ENCODE measurements around the gene TECPR1. TPM values are rescaled to one million over a fixed set of nuclear protein-coding genes. Genes with fewer than 3 reads are reported as not detected.

The TECPR1 gene
- total and polyA plus RNA-seq, 2 of the 4 experiments (the other 2 are of a cell fraction): 11.5 to 14.7 TPM

DNA sequence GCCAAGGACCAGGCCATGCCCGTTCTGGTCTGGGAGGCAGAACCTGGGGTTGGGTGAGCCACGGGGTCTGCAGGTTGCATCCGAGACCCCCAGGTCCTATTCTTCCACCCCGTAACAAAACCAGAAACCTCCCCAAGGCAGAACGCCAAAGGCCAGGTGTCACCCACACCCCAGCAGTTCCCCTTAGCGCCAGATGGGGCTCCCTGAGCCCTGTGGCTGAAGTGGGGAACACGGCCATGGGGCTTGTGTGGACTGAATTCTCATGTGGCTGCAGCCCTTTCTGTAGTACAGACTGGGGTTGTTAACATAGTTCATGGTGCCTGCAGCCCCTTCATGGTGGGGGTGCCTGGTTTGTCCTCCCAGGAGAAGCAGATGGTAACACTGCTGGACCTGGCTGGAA lies 39.7 kb upstream of the TECPR1 start:
- H3K79me1 ChIP-seq (ENCODE audit: low read depth in 1 of 2, low read length in 2 of 2): peaks cover 12 to 69% of the 10 kb centered on the region in 2 experiments
- H3K18ac ChIP-seq (ENCODE audit: low read depth, low read length): no peak overlapping the region
- intact Hi-C loops (cut with micrococcal nuclease): no loop called here
- H3K27ac ChIP-seq (ENCODE audit: insufficient read depth, low read length): no peak overlapping the region
- H2BK5ac ChIP-seq (ENCODE audit: low read depth, low read length, poor library complexity, severe bottlenecking): no peak overlapping the region
- no peak overlapping the region for H3K4me3 ChIP-seq (ENCODE audit: insufficient read depth, low read depth, low read length)
- no peak overlapping the region for H3K4me2 ChIP-seq (ENCODE audit: low read depth, low read length)
- H3K9me3 ChIP-seq (ENCODE audit: control insufficient read depth, insufficient read depth, low read length): no peaks in the 10 kb centered on the region
- H3K27me3 ChIP-seq (ENCODE audit: control insufficient read depth, insufficient read depth, low read length): no peaks in the 10 kb centered on the region
- ChIA-PET CTCF (no interaction called here), POLR2A (ENCODE audit: unreplicated experiment) (no interaction called here)
- no peak overlapping the region for H4K8ac ChIP-seq (ENCODE audit: low read depth in 2 of 2, low read length in 2 of 2)
- H3K36me3 ChIP-seq (ENCODE audit: control insufficient read depth, insufficient read depth, low read length): peaks cover 56% of the 10 kb centered on the region
- H3K4ac ChIP-seq (ENCODE audit: low read depth, low read length): no peak overlapping the region
- peak overlapping the region; percentile 9 for H2AK9ac ChIP-seq (replicated peaks; ENCODE audit: low read depth, low read length, poor library complexity)
- H2AFZ ChIP-seq (replicated peaks; ENCODE audit: low read length, poor library complexity): no peak overlapping the region
- H2BK120ac ChIP-seq (ENCODE audit: low read depth, low read length): no peak overlapping the region
- TF ChIP-seq, protein P1, sequence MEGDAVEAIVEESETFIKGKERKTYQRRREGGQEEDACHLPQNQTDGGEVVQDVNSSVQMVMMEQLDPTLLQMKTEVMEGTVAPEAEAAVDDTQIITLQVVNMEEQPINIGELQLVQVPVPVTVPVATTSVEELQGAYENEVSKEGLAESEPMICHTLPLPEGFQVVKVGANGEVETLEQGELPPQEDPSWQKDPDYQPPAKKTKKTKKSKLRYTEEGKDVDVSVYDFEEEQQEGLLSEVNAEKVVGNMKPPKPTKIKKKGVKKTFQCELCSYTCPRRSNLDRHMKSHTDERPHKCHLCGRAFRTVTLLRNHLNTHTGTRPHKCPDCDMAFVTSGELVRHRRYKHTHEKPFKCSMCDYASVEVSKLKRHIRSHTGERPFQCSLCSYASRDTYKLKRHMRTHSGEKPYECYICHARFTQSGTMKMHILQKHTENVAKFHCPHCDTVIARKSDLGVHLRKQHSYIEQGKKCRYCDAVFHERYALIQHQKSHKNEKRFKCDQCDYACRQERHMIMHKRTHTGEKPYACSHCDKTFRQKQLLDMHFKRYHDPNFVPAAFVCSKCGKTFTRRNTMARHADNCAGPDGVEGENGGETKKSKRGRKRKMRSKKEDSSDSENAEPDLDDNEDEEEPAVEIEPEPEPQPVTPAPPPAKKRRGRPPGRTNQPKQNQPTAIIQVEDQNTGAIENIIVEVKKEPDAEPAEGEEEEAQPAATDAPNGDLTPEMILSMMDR (conservative IDR thresholded peaks at IDR 0.05; ENCODE audit: low read depth, low read length): 0 out of 2 replicates have a peak, but pooled peaks have one; percentile 13
- TF ChIP-seq, protein P2, sequence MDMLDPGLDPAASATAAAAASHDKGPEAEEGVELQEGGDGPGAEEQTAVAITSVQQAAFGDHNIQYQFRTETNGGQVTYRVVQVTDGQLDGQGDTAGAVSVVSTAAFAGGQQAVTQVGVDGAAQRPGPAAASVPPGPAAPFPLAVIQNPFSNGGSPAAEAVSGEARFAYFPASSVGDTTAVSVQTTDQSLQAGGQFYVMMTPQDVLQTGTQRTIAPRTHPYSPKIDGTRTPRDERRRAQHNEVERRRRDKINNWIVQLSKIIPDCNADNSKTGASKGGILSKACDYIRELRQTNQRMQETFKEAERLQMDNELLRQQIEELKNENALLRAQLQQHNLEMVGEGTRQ (IDR thresholded peaks at IDR 0.05; ENCODE audit: low read depth, low read length): no peak
- ATAC-seq (ENCODE audit: low read depth) (no peak), DNase-seq (no peak)
- no peak overlapping the region for H3K9ac ChIP-seq (ENCODE audit: low read depth, low read length)
- H3K23ac ChIP-seq (ENCODE audit: low read depth, low read length): no peak overlapping the region
- no peak overlapping the region for H3K56ac ChIP-seq (ENCODE audit: extremely low read depth, insufficient read depth, low read length)
- H2AK5ac ChIP-seq (ENCODE audit: low read depth, low read length): no peak overlapping the region
- H2BK20ac ChIP-seq (ENCODE audit: low read depth, low read length): no peak overlapping the region
- H4K91ac ChIP-seq (ENCODE audit: insufficient read depth, low read depth, low read length): no peak overlapping the region
- no peak overlapping the region for H2BK15ac ChIP-seq (ENCODE audit: low read depth, low read length)
- BruUV-seq (replicated peaks): no TSS peak
- H3K14ac ChIP-seq (replicated peaks; ENCODE audit: low read depth, low read length): no peak overlapping the region
- H4K20me1 ChIP-seq (ENCODE audit: insufficient read depth, low read length): peaks cover 74% of the 10 kb centered on the region
- in situ Hi-C loops (cut with MboI; ENCODE audit: low sequenced_read_pairs): no loop called here
- H4K5ac ChIP-seq (ENCODE audit: low read depth, low read length): no peak overlapping the region
- H3K9me1 ChIP-seq (ENCODE audit: insufficient read depth, low read length): peaks cover 4% of the 10 kb centered on the region
- WGBS, 2 experiments (ENCODE audit: extremely low coverage in 2 of 2, insufficient read length in 1 of 2): no CpG with 5 or more reads among the region's 7 CpGs
- dilution Hi-C loops (cut with HindIII; ENCODE audit: low sequenced_read_pairs, unreplicated experiment): no loop called here
- peaks cover 5% of the 10 kb centered on the region; the same call in 1 of the 2 replicates for H3K4me1 ChIP-seq (ENCODE audit: control insufficient read depth, insufficient read depth, low read length)

Measured in IMR-90 (cell line).